GM21390 (cell line): ENCODE measurements around the gene CDC25A.

Source experiments
- ATAC-seq: cut with Tn5 transposase; IDR thresholded peaks from one replicate; pipeline ENCODE4 v1.9.1; 2021; ENCODE audit not compliant: unreplicated experiment

The CDC25A gene

GRCh38 chr3:48142316-48142870, 45.8 kb downstream of the CDC25A start:
- ATAC-seq = no peak

DNA sequence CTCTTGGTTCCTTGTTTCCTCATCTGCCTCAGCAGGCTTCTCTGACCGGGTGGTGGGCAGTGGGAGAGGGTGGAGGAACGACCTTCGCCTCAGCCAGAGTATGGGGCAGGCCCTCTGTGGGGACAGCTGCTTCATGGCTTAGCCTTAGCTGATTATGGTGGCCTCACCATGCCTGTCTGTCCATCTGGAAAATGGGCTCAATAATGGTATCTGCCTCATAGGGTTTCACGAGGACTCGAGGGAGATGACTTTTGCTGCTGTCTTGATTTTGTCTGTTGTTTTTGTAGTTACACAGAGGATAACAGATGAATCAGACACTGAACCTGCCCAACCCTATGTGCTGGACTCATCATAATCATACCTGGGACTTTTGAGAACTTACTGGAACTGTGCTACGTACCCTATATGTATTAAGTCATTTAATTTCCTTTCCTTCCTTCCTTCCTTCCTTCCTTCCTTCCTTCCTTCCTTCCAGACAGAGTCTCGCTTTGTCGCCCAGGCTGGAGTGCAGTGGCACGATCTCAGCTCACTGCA, 46.5 kb downstream of the CDC25A start:
- no peak for ATAC-seq

GRCh38 chr3:48140936-48141603, 47.1 kb downstream of the CDC25A start:
- no peak for ATAC-seq

DNA sequence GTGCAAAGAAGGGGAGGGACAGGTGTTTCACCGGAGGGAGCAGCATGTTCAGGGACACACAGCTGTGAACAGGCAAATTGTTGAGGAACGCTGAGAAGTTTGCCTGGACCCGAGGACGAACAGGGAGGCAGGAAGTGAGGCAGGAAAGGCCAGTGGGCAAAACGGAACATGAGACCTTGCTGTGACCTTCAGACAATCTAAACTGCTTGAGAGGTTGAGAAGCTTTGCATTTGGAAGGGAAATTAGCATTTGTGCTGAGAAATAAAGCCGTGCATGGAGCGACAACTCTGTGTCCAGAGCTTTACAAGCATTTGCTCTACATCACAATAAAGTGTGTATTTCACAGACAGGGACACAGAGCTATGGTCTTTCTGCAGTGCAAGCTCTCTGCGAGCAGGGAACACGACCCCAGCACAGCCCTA, 47.9 kb downstream of the CDC25A start:
- ATAC-seq = no peak

- no peak for ATAC-seq
Measured at GRCh38 chr3:48137425-48137999, 50.7 kb downstream of the CDC25A start.

DNA sequence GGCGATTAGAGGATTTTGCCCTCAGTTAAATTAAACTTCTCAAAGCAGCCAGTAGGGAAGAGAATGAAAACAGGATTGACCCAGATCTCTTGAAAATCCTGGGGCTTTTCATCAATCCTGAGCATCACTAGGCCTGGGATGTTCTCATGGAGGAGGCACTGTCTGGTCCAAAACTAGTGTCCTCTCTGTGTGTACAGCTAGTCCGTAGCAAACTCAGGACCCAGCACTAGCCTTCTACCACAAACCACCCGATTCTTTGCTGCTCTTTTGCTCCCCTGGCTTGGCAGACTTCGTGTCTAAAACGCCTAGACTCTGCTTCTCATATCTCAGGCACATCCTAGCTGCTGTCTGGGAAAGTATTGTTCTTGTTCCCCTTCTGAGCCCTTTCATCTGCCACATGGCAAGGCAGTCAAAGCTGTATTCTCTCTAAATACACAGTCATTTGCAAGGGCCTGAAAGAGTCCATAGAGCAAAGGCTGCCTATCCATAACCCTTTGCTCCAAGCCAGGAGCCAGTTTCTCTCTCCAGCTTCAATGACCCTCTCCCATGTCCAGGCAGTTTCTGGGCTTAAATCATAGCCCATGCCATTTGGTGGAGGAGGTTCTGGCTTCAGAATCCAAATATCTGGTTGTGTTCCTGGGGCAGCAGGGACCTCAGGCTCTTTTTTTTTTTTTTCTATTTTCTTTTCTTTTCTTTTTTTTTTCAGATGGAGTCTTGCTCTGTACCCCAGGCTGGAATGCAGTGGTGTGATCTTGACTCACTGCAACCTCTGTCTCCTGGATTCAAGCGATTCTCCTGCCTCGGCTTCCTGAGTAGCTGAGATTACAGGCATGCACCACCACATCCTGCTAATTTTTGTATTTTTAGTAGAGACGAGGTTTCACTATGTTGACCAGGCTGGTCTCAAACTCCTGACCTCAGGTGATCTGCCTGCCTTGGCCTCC, 52.4 kb downstream of the CDC25A start:
- no peak for ATAC-seq

GRCh38 chr3:48130321-48130904, 57.8 kb downstream of the CDC25A start:
- ATAC-seq = no peak

GRCh38 chr3:48129921-48130320, 58.3 kb downstream of the CDC25A start:
- no peak for ATAC-seq

GRCh38 chr3:48128774-48129173, 59.4 kb downstream of the CDC25A start:
- no peak for ATAC-seq

- no peak for ATAC-seq
Measured at GRCh38 chr3:48125886-48126622, 62.2 kb downstream of the CDC25A start.

DNA sequence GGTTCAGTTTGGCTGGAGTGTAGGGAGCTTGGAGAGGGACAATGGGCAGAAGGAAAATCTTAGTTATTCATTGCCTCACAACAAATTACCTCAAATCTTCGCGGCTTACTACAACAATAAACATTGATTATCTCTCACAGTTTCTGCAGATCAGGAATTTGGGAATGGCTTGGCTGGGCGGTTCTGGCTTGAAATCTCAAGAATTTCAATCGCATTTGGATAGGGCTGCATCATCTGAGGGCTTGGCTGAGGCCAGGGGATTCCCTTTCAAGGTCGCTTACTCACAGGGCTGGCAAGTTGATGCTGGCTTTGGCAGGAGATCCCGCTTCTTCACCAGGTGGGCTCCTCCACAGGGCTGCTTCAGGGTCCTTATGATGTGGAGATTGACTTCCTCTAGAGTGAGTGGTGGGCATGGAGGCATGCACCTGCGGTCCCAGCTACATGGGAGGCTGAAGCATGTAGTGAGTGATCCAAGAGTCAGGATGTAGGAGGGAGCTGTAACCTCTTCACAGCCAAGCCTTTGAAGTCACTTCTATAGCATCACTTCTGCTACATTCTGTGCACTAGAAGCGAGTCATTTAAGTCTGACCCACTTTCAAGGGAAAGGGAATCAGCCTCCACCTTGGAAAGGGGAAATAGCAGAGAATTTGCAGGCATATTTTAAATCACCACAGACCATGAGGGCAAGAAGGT, 63.1 kb downstream of the CDC25A start:
- no peak for ATAC-seq

DNA sequence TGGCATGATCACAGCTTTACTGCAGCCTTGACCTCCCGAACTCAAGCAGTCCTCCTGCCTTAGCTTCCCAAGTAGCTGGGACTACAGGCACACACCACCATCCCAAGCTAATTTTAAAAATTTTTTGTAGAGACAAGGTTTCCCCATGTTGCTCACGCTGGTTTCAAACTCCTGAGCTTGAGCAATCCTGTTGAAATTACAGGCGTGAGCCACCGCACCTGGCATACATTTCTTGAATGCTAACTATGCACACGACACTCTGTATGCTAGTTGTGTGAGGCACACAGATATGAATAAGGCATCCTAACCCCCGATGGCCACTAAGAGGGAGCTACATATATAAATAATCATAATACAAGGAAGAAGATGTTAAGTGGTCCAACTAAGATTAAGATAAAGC, 64.9 kb downstream of the CDC25A start:
- no peak for ATAC-seq

DNA sequence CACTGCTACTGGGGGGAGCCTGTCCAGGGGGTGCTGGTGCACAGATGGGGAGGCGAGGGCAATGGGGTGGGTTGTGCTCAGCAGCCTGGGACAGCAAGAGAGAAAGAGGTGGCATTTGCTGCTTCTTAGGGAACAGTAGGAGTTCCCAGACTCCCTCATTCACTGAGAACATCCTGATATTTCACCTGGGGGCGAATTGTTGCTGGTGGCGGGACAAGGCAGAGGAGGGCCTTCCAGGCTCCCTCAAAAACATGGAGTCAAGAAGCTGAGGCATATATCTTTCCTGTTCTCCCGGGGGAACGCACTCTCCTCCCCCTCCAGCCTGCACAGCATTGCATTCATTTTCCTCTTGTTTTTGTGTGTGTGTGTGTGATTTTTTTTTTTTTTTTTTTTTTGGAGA, 65.7 kb downstream of the CDC25A start:
- ATAC-seq = no peak

DNA sequence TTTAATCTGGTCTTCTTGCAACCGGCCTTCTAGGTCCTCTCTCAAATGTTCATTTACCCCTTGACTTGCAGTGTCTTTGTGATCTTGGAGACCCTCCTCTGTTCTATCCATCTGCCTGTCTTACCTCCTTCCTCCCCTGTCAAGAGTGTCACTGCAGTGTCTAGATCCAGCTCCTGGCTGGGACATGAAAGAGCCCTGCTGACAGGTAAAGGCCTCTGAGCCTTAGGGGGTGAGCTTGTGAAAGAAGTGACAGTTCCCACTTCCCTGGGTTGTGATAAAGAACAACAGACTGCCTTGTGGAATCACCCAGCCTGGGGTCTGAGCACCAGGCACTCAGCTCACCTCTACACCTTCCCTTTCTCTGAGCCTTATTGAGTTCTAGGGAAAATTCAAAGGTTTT, 68.0 kb downstream of the CDC25A start:
- no peak for ATAC-seq

- no peak for ATAC-seq
Measured at GRCh38 chr3:48119505-48120193, 68.6 kb downstream of the CDC25A start.

- no peak for ATAC-seq
Measured at GRCh38 chr3:48118928-48119327, 69.3 kb downstream of the CDC25A start.

- ATAC-seq = no peak
Measured at GRCh38 chr3:48118322-48118721, 69.9 kb downstream of the CDC25A start.

DNA sequence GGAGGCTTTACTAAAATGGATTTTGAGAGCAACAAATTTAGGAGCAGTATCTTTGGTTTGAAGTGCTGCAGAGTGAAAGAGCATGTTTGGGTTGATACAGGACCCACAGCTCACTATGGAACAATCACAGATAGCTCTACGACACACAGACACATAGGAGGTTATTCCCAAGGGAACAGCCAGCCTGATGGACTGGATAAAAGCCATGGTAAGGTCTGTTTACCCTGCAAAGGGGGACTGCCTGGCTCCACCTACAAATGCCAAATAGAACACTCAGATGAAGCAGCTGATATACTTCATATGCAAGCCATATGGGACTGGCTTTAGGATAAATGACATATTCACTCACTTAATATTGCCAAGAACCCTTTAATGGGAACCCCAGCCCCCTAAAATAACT, 75.4 kb downstream of the CDC25A start:
- no peak for ATAC-seq
